ENCODE measurements around the gene HAPLN3. TPM values are rescaled to one million over a fixed set of nuclear protein-coding genes. Genes with fewer than 3 reads are reported as not detected.
"Not testable (repeated sequence)": the region's sequence is repeated elsewhere in the genome, so short reads cannot be mapped to it uniquely, and the experiment has no call there.

Gene HAPLN3
- total and polyA plus RNA-seq, 2 experiments from 2014 or later, result 4.2 to 6.6 TPM

- 88% methylated on average over 2 of the region's 2 CpGs for WGBS (ENCODE audit: low lambda C conversion rate, missing lambda C conversion rate)
Observed at GRCh38 chr15:88930579-88930978, 35.2 kb upstream of the HAPLN3 start.

GRCh38 chr15:88929358-88930098 is 34.2 kb upstream of the HAPLN3 start:
- DNase-seq (ENCODE audit: low spot score); H3K36me3 ChIP-seq (replicated peaks; ENCODE audit: insufficient read depth, low read depth); H3K79me2 ChIP-seq; H3K4me3 ChIP-seq; H3K4me1 ChIP-seq (ENCODE audit: insufficient read depth); H2AFZ ChIP-seq; H4K20me1 ChIP-seq (ENCODE audit: insufficient read depth, poor library complexity, severe bottlenecking); H3K27ac ChIP-seq; H3K4me2 ChIP-seq; H3K27me3 ChIP-seq; H3K9me3 ChIP-seq (ENCODE audit: low read depth); H3K9me2 ChIP-seq (replicated peaks; ENCODE audit: insufficient read depth): not testable (repeated sequence)
- 70% methylated on average over 3 of the region's 3 CpGs for WGBS (ENCODE audit: low lambda C conversion rate, missing lambda C conversion rate)

More at GRCh38 chr15:88930579-88930978, 35.2 kb upstream of the HAPLN3 start:
- H3K4me2 ChIP-seq, result no peak overlapping the region
- no peaks in the 10 kb centered on the region for H3K27me3 ChIP-seq
- H3K4me1 ChIP-seq (ENCODE audit: insufficient read depth), result no peaks in the 10 kb centered on the region
- no peaks in the 10 kb centered on the region for H3K36me3 ChIP-seq (replicated peaks; ENCODE audit: insufficient read depth, low read depth)
- no peak for TF ChIP-seq EZH2phosphoT487 (IDR thresholded peaks at IDR 0.05; ENCODE audit: low read depth, severe bottlenecking, unreplicated experiment)
- no peak for TF ChIP-seq EZH2 (IDR thresholded peaks at IDR 0.05; ENCODE audit: borderline replicate concordance)
- no peak for TF ChIP-seq CTCF (IDR thresholded peaks at IDR 0.05; ENCODE audit: poor library complexity)
- no peaks in the 10 kb centered on the region for H4K20me1 ChIP-seq (ENCODE audit: insufficient read depth, poor library complexity, severe bottlenecking)
- H3K79me2 ChIP-seq, result no peaks in the 10 kb centered on the region
- no peak for DNase-seq (ENCODE audit: low spot score)
- no peak overlapping the region for H3K4me3 ChIP-seq
- H3K9me3 ChIP-seq (ENCODE audit: low read depth), result no peaks in the 10 kb centered on the region
- no peak overlapping the region for H3K27ac ChIP-seq
- H3K9me2 ChIP-seq (replicated peaks; ENCODE audit: insufficient read depth), result no peaks in the 10 kb centered on the region
- H2AFZ ChIP-seq, result no peak overlapping the region

GRCh38 chr15:88928192-88928591 is 32.8 kb upstream of the HAPLN3 start:
- H3K4me1 ChIP-seq (ENCODE audit: insufficient read depth); H3K4me3 ChIP-seq; H3K79me2 ChIP-seq; H2AFZ ChIP-seq; H3K27ac ChIP-seq; DNase-seq (ENCODE audit: low spot score); H3K9me3 ChIP-seq (ENCODE audit: low read depth); H4K20me1 ChIP-seq (ENCODE audit: insufficient read depth, poor library complexity, severe bottlenecking); H3K9me2 ChIP-seq (replicated peaks; ENCODE audit: insufficient read depth); H3K27me3 ChIP-seq; H3K4me2 ChIP-seq; H3K36me3 ChIP-seq (replicated peaks; ENCODE audit: insufficient read depth, low read depth): not testable (repeated sequence)

- H4K20me1 ChIP-seq (ENCODE audit: insufficient read depth, poor library complexity, severe bottlenecking); H3K9me2 ChIP-seq (replicated peaks; ENCODE audit: insufficient read depth); H3K79me2 ChIP-seq; DNase-seq (ENCODE audit: low spot score); H3K4me1 ChIP-seq (ENCODE audit: insufficient read depth); H3K27me3 ChIP-seq; H3K4me2 ChIP-seq; H3K36me3 ChIP-seq (replicated peaks; ENCODE audit: insufficient read depth, low read depth); H2AFZ ChIP-seq; H3K4me3 ChIP-seq; H3K27ac ChIP-seq; H3K9me3 ChIP-seq (ENCODE audit: low read depth): not testable (repeated sequence)
- 94% methylated on average over 2 of the region's 2 CpGs for WGBS (ENCODE audit: low lambda C conversion rate, missing lambda C conversion rate)
Observed at GRCh38 chr15:88925648-88926047, 30.3 kb upstream of the HAPLN3 start.

- H3K36me3 ChIP-seq (replicated peaks; ENCODE audit: insufficient read depth, low read depth); H3K9me3 ChIP-seq (ENCODE audit: low read depth); H3K4me3 ChIP-seq; H3K4me1 ChIP-seq (ENCODE audit: insufficient read depth); H3K27me3 ChIP-seq; H3K9me2 ChIP-seq (replicated peaks; ENCODE audit: insufficient read depth); DNase-seq (ENCODE audit: low spot score); H4K20me1 ChIP-seq (ENCODE audit: insufficient read depth, poor library complexity, severe bottlenecking); H3K4me2 ChIP-seq; H3K79me2 ChIP-seq; H3K27ac ChIP-seq; H2AFZ ChIP-seq: not testable (repeated sequence)
- WGBS (ENCODE audit: low lambda C conversion rate, missing lambda C conversion rate), result 91% methylated on average over 12 of the region's 12 CpGs
Observed at GRCh38 chr15:88920892-88921435, 25.6 kb upstream of the HAPLN3 start.
